Effector memory CD8-positive, alpha-beta T cell (primary cell): ENCODE results near the gene PVALB.

Experiments
- ATAC-seq: fragments of 150-1000 bp; cut with Tn5 transposase; replicated peaks from 2 replicates; pipeline ENCODE4 v1.10.0; 2021; ENCODE audit warnings: mild to moderate bottlenecking, moderate library complexity
- DNase-seq, 3 experiments: peaks; one replicate each; pipeline ENCODE4 v3.0.0; 2021
- H3K27ac Mint-ChIP-seq, 2 donors: one replicate each; pipeline ENCODE4 v1.8.0; 2022; ENCODE audit warnings: mild to moderate bottlenecking in 2 of 2, mixed read lengths in 2 of 2, moderate library complexity in 2 of 2
- H3K27me3 Mint-ChIP-seq, 2 donors: one replicate each; pipeline ENCODE4 v1.8.0; 2022; ENCODE audit warnings: mixed read lengths in 2 of 2
- H3K36me3 Mint-ChIP-seq: one replicate; pipeline ENCODE4 v1.8.0; 2022; ENCODE audit warnings: mild to moderate bottlenecking, moderate library complexity, mixed read lengths; ENCODE audit not compliant: insufficient read depth
- H3K4me1 Mint-ChIP-seq, 2 donors: one replicate each; pipeline ENCODE4 v1.8.0; 2022; ENCODE audit warnings: low read depth in 2 of 2, mixed read lengths in 2 of 2
- H3K4me3 Mint-ChIP-seq, 2 donors: one replicate each; pipeline ENCODE4 v1.8.0; 2022; ENCODE audit warnings: mild to moderate bottlenecking in 2 of 2, mixed read lengths in 2 of 2, moderate library complexity in 2 of 2
- H3K9me3 Mint-ChIP-seq, 2 donors: one replicate each; pipeline ENCODE4 v1.8.0; 2022; ENCODE audit warnings: mixed read lengths in 2 of 2
- total RNA-seq, 9 experiments: gene quantifications; one replicate each; lab custom pipeline; 2026; lab: John Stamatoyannopoulos, UW

The PVALB gene
- total RNA-seq: 0 reads per million in 9 experiments

GRCh38 chr22:36816636-36817524, at the start of gene PVALB:
Gene PVALB, minus strand, starts transcription at chr22:36817035. Its CDS starts 30 bp downstream, at chr22:36817005.
- no peak for DNase-seq
- peaks cover 5 to 7% of the 10 kb centered on the region in 2 donors for H3K4me1 Mint-ChIP-seq
- ATAC-seq: no peak
- peak within 1 kb of the TSS in 1 of 2 donors; percentile 34 for H3K4me3 Mint-ChIP-seq
- no peaks in the 10 kb centered on the region for H3K9me3 Mint-ChIP-seq
- peaks cover 80 to 93% of the 10 kb centered on the region in 2 donors for H3K27me3 Mint-ChIP-seq
- H3K27ac Mint-ChIP-seq: no peak within 1 kb of the TSS
- H3K36me3 Mint-ChIP-seq: no peaks in the 10 kb centered on the region

- no peaks in the 10 kb centered on the region for H3K9me3 Mint-ChIP-seq
- no peak for ATAC-seq
- H3K36me3 Mint-ChIP-seq: peaks cover 2% of the 10 kb centered on the region
- DNase-seq: no peak
- peaks cover 5 to 7% of the 10 kb centered on the region in 2 donors for H3K4me1 Mint-ChIP-seq
- peak overlapping the region in 1 of 2 donors; percentile 47 for H3K27ac Mint-ChIP-seq
- peaks cover 0 to 20% of the 10 kb centered on the region in 2 donors for H3K27me3 Mint-ChIP-seq
- H3K4me3 Mint-ChIP-seq: no peak overlapping the region
These were observed 48.5 kb upstream of the PVALB start for GRCh38 chr22:36865346-36865745.

- Mint-ChIP-seq H3K27me3 (peaks cover 0 to 20% of the 10 kb centered on the region in 2 donors), H3K9me3 (no peaks in the 10 kb centered on the region), H3K36me3 (peaks cover 2% of the 10 kb centered on the region), H3K4me1 (peaks cover 10 to 14% of the 10 kb centered on the region in 2 donors), H3K27ac (peak overlapping the region in 1 of 2 donors; percentile 47), H3K4me3 (no peak overlapping the region)
- ATAC-seq (no peak), DNase-seq (no peak)
These were observed 47.8 kb upstream of the PVALB start for GRCh38 chr22:36864454-36865215.

GRCh38 chr22:36863979-36864378, 47.1 kb upstream of the PVALB start:
- no peak overlapping the region for H3K4me3 Mint-ChIP-seq
- peaks cover 2% of the 10 kb centered on the region for H3K36me3 Mint-ChIP-seq
- no peak for ATAC-seq
- peaks cover 0 to 20% of the 10 kb centered on the region in 2 donors for H3K27me3 Mint-ChIP-seq
- H3K9me3 Mint-ChIP-seq: no peaks in the 10 kb centered on the region
- H3K4me1 Mint-ChIP-seq: peaks cover 10 to 13% of the 10 kb centered on the region in 2 donors
- H3K27ac Mint-ChIP-seq: no peak overlapping the region
- no peak for DNase-seq

GRCh38 chr22:36863281-36863680, 46.4 kb upstream of the PVALB start:
- DNase-seq (no peak), ATAC-seq (no peak)
- H3K27me3 Mint-ChIP-seq: peaks cover 0 to 20% of the 10 kb centered on the region in 2 donors
- peaks cover 10 to 13% of the 10 kb centered on the region in 2 donors for H3K4me1 Mint-ChIP-seq
- no peaks in the 10 kb centered on the region for H3K9me3 Mint-ChIP-seq
- peaks cover 2% of the 10 kb centered on the region for H3K36me3 Mint-ChIP-seq
- H3K27ac Mint-ChIP-seq: no peak overlapping the region
- no peak overlapping the region for H3K4me3 Mint-ChIP-seq

GRCh38 chr22:36862251-36863242, 45.7 kb upstream of the PVALB start:
- H3K4me3 Mint-ChIP-seq: peak overlapping the region in 1 of 2 donors; percentile 68
- peaks cover 0 to 20% of the 10 kb centered on the region in 2 donors for H3K27me3 Mint-ChIP-seq
- H3K27ac Mint-ChIP-seq: peak overlapping the region in 1 of 2 donors; percentile 92
- DNase-seq (no peak), ATAC-seq (no peak)
- H3K4me1 Mint-ChIP-seq: peaks cover 10 to 13% of the 10 kb centered on the region in 2 donors
- peaks cover 2% of the 10 kb centered on the region for H3K36me3 Mint-ChIP-seq
- no peaks in the 10 kb centered on the region for H3K9me3 Mint-ChIP-seq

- no peaks in the 10 kb centered on the region for H3K9me3 Mint-ChIP-seq
- no peaks in the 10 kb centered on the region for H3K36me3 Mint-ChIP-seq
- H3K27ac Mint-ChIP-seq: peak within 1 kb of the TSS; percentile 70 to 92
- peaks cover 16 to 18% of the 10 kb centered on the region in 2 donors for H3K4me1 Mint-ChIP-seq
- peaks cover 9 to 18% of the 10 kb centered on the region in 2 donors for H3K27me3 Mint-ChIP-seq
- peak in 2 of 3 experiments; percentile 4 to 8 for DNase-seq
- peak; percentile 70 for ATAC-seq
- H3K4me3 Mint-ChIP-seq: peak within 1 kb of the TSS; percentile 40 to 68
These were observed 44.2 kb upstream of the PVALB start, which contains the start of gene NCF4 for GRCh38 chr22:36860821-36861659. Gene NCF4, plus strand, starts transcription at chr22:36861006. Its CDS starts 166 bp downstream, at chr22:36861172.

GRCh38 chr22:36860438-36860820, 43.6 kb upstream of the PVALB start:
- Mint-ChIP-seq H3K36me3 (no peaks in the 10 kb centered on the region), H3K27me3 (peaks cover 9 to 13% of the 10 kb centered on the region in 2 donors), H3K9me3 (no peaks in the 10 kb centered on the region), H3K4me1 (peaks cover 16 to 19% of the 10 kb centered on the region in 2 donors), H3K4me3 (peak overlapping the region; percentile 40 to 68), H3K27ac (peak overlapping the region; percentile 70 to 92)
- no peak for ATAC-seq
- DNase-seq: no peak

GRCh38 chr22:36860017-36860416, 43.2 kb upstream of the PVALB start:
- H3K27ac Mint-ChIP-seq: peak overlapping the region; percentile 70 to 92
- H3K4me1 Mint-ChIP-seq: peaks cover 16 to 19% of the 10 kb centered on the region in 2 donors
- H3K4me3 Mint-ChIP-seq: peak overlapping the region; percentile 10 to 68
- H3K27me3 Mint-ChIP-seq: peaks cover 8 to 9% of the 10 kb centered on the region in 2 donors
- DNase-seq (no peak), ATAC-seq (no peak)
- H3K36me3 Mint-ChIP-seq: no peaks in the 10 kb centered on the region
- no peaks in the 10 kb centered on the region for H3K9me3 Mint-ChIP-seq

- DNase-seq (no peak), ATAC-seq (no peak)
- Mint-ChIP-seq H3K4me3 (no peak overlapping the region), H3K4me1 (peaks cover 16 to 19% of the 10 kb centered on the region in 2 donors), H3K27me3 (peaks cover 5 to 9% of the 10 kb centered on the region in 2 donors), H3K36me3 (no peaks in the 10 kb centered on the region), H3K27ac (no peak overlapping the region), H3K9me3 (no peaks in the 10 kb centered on the region)
These were observed 42.1 kb upstream of the PVALB start for GRCh38 chr22:36858966-36859365.

GRCh38 chr22:36858156-36858555, 41.3 kb upstream of the PVALB start:
- H3K36me3 Mint-ChIP-seq: no peaks in the 10 kb centered on the region
- H3K4me1 Mint-ChIP-seq: peaks cover 21% of the 10 kb centered on the region in 2 donors
- ATAC-seq (no peak), DNase-seq (no peak)
- H3K4me3 Mint-ChIP-seq: no peak overlapping the region
- no peaks in the 10 kb centered on the region for H3K9me3 Mint-ChIP-seq
- peaks cover 5 to 9% of the 10 kb centered on the region in 2 donors for H3K27me3 Mint-ChIP-seq
- no peak overlapping the region for H3K27ac Mint-ChIP-seq

- Mint-ChIP-seq H3K9me3 (no peaks in the 10 kb centered on the region), H3K4me1 (peaks cover 23% of the 10 kb centered on the region in 2 donors), H3K27me3 (peaks cover 5 to 9% of the 10 kb centered on the region in 2 donors)
These were observed 39.9 kb upstream of the PVALB start for GRCh38 chr22:36856792-36857135.

More at GRCh38 chr22:36856792-36857135, 39.9 kb upstream of the PVALB start:
- peak overlapping the region in 1 of 2 donors; percentile 28 for H3K4me3 Mint-ChIP-seq
- DNase-seq: no peak
- no peak for ATAC-seq
- H3K36me3 Mint-ChIP-seq: peaks cover 3% of the 10 kb centered on the region
- no peak overlapping the region for H3K27ac Mint-ChIP-seq
